Astrocyte (in vitro differentiated cells and primary cell): ENCODE results near the gene SGCG. TPM values are rescaled to one million over a fixed set of nuclear protein-coding genes. Genes with fewer than 3 reads are reported as not detected.

Experiments used
- DNase-seq: peaks from one replicate; pipeline ENCODE4 v3.0.0-alpha.2; 2010; ENCODE audit warnings: low read depth
- FAIRE-seq: peaks from 2 replicates; lab custom pipeline; 2011; peaks lifted over from hg19 to GRCh38; lab: Jason Lieb, UNC
- H2AFZ ChIP-seq: 2 replicates; pipeline ENCODE4 v1.6.0; 2012; ENCODE audit warnings: low read depth, low read length, inconsistent platforms
- H3K27ac ChIP-seq: 2 replicates; pipeline ENCODE4 v1.5.1; 2011; ENCODE audit warnings: low read depth, low read length, inconsistent platforms
- H3K27me3 ChIP-seq: 2 replicates; pipeline ENCODE4 v1.6.0; 2011; ENCODE audit warnings: low read length, inconsistent platforms; ENCODE audit not compliant: insufficient read depth
- H3K36me3 ChIP-seq: 2 replicates; pipeline ENCODE4 v1.5.1; 2011; ENCODE audit warnings: low read length, inconsistent platforms; ENCODE audit not compliant: insufficient read depth
- H3K4me1 ChIP-seq: 2 replicates; pipeline ENCODE4 v1.5.1; 2011; ENCODE audit warnings: low read length, inconsistent platforms; ENCODE audit not compliant: insufficient read depth
- H3K4me2 ChIP-seq: 2 replicates; pipeline ENCODE4 v1.6.0; 2012; ENCODE audit warnings: low read length, inconsistent platforms
- H3K4me3 ChIP-seq: 2 replicates; pipeline ENCODE4 v1.5.1; 2011; ENCODE audit warnings: low read depth, mild to moderate bottlenecking, low read length, inconsistent platforms; ENCODE audit not compliant: insufficient read depth
- H3K79me2 ChIP-seq: 2 replicates; pipeline ENCODE4 v1.6.0; 2012; ENCODE audit warnings: mild to moderate bottlenecking, low read length, inconsistent platforms; ENCODE audit not compliant: insufficient read depth
- H3K9ac ChIP-seq: 2 replicates; pipeline ENCODE4 v1.6.0; 2012; ENCODE audit warnings: mild to moderate bottlenecking, low read length, inconsistent platforms
- H3K9me3 ChIP-seq: 2 replicates; pipeline ENCODE4 v1.5.1; 2012; ENCODE audit warnings: low read depth, mild to moderate bottlenecking, low read length, inconsistent platforms; ENCODE audit not compliant: insufficient read depth
- H4K20me1 ChIP-seq: 2 replicates; pipeline ENCODE4 v1.6.0; 2012; ENCODE audit warnings: low read length, inconsistent platforms; ENCODE audit not compliant: insufficient read depth
- H3K27ac Mint-ChIP-seq: one replicate; pipeline ENCODE4 v1.8.0; 2021; ENCODE audit warnings: mild to moderate bottlenecking, mixed read lengths; ENCODE audit not compliant: unreplicated experiment
- H3K27me3 Mint-ChIP-seq: one replicate; pipeline ENCODE4 v1.8.0; 2021; ENCODE audit warnings: low read depth, mixed read lengths; ENCODE audit not compliant: unreplicated experiment
- H3K36me3 Mint-ChIP-seq: one replicate; pipeline ENCODE4 v1.8.0; 2021; ENCODE audit warnings: low read depth, mixed read lengths; ENCODE audit not compliant: unreplicated experiment
- H3K4me1 Mint-ChIP-seq: one replicate; pipeline ENCODE4 v1.8.0; 2021; ENCODE audit warnings: low read depth, mixed read lengths; ENCODE audit not compliant: unreplicated experiment
- H3K4me3 Mint-ChIP-seq: one replicate; pipeline ENCODE4 v1.8.0; 2021; ENCODE audit warnings: mild to moderate bottlenecking, moderate library complexity, mixed read lengths; ENCODE audit not compliant: unreplicated experiment
- H3K9me3 Mint-ChIP-seq: one replicate; pipeline ENCODE4 v1.8.0; 2021; ENCODE audit warnings: mild to moderate bottlenecking, mixed read lengths; ENCODE audit not compliant: unreplicated experiment
- CTCF ChIP-seq: IDR thresholded peaks from 2 replicates; pipeline ENCODE4 v1.5.1; 2011; ENCODE audit warnings: low read depth, mild to moderate bottlenecking, inconsistent platforms, low read length, moderate library complexity; ENCODE audit not compliant: insufficient read depth
- EZH2 ChIP-seq: IDR thresholded peaks from 2 replicates; pipeline ENCODE4 v1.6.1; 2012; ENCODE audit warnings: mild to moderate bottlenecking, low read length, inconsistent platforms; ENCODE audit not compliant: insufficient read depth
- total RNA-seq: library from RNA; stranded (reverse); gene quantifications from 2 replicates; pipeline ENCODE4 v1.2.1, GENCODE V29; 2021

The SGCG gene
- total RNA-seq, 1 donor from 2014 or later = 0.18 TPM

DNA sequence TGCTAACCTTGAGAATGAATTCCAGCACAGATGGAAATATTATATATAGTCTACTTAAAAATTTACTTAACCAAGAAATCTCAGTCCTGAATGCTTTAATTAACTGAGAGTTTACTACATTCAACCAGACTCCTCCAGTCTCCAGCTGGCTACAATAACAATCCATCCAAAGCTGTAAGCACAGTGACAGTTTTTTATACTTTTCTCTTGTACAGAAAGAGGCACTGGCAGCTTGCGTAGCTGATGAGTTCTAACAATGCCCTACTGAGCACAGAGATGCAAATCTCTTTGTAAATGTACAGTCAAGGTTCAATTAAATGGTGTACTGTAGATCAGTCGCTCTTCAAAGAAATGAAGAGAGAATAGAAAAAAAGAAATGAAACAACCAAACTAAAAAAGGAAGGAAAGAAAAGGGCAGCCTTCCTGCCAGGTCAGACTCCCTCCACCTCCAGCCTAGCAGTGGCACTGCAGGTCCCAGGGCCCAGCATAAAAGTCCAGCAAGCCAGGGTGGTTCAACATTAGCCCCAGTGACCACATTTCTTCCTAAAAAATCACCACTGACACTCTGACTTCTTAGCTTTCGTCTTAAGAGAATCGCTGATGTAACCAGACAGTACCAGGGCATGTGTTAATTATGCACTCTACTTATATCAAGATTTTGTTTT, 164.3 kb downstream of the SGCG start:
- no peak overlapping the region for H3K4me3 Mint-ChIP-seq
- no peaks in the 10 kb centered on the region for H3K9me3 Mint-ChIP-seq
- Histone ChIP-seq H3K27me3 (no peaks in the 10 kb centered on the region), H3K9ac (no peak overlapping the region), H3K4me1 (peaks cover 7% of the 10 kb centered on the region), H3K4me2 (no peak overlapping the region), H4K20me1 (peaks cover 50% of the 10 kb centered on the region), H3K79me2 (peaks cover 80% of the 10 kb centered on the region), H3K27ac (no peak overlapping the region), H3K9me3 (no peaks in the 10 kb centered on the region), H3K4me3 (no peak overlapping the region), H3K36me3 (peaks cover 57% of the 10 kb centered on the region), H2AFZ (no peak overlapping the region)
- TF ChIP-seq CTCF (no peak), EZH2 (no peak)
- DNase-seq (no peak), FAIRE-seq (no peak)
- H3K27ac Mint-ChIP-seq = no peak overlapping the region
- peaks cover 36% of the 10 kb centered on the region for H3K36me3 Mint-ChIP-seq
- H3K4me1 Mint-ChIP-seq = peaks cover 26% of the 10 kb centered on the region
- no peaks in the 10 kb centered on the region for H3K27me3 Mint-ChIP-seq

- Mint-ChIP-seq H3K36me3 (peaks cover 31% of the 10 kb centered on the region), H3K9me3 (no peaks in the 10 kb centered on the region), H3K4me3 (no peak overlapping the region), H3K4me1 (peaks cover 37% of the 10 kb centered on the region), H3K27me3 (no peaks in the 10 kb centered on the region), H3K27ac (no peak overlapping the region)
- no peak overlapping the region for H3K9ac ChIP-seq
- TF ChIP-seq EZH2 (no peak), CTCF (no peak)
- H3K4me2 ChIP-seq = no peak overlapping the region
- H3K27me3 ChIP-seq = no peaks in the 10 kb centered on the region
- FAIRE-seq (no peak), DNase-seq (no peak)
- no peak overlapping the region for H3K4me3 ChIP-seq
- H3K9me3 ChIP-seq = no peaks in the 10 kb centered on the region
- peaks cover 14% of the 10 kb centered on the region for H3K4me1 ChIP-seq
- H4K20me1 ChIP-seq = peaks cover 64% of the 10 kb centered on the region
- H2AFZ ChIP-seq = no peak overlapping the region
- peaks cover 60% of the 10 kb centered on the region for H3K36me3 ChIP-seq
- peaks cover 97% of the 10 kb centered on the region for H3K79me2 ChIP-seq
- H3K27ac ChIP-seq = no peak overlapping the region
These were observed 166.8 kb downstream of the SGCG start for GRCh38 chr13:23347601-23348000.
